Body of pancreas (tissue), 4 donors: ENCODE measurements around the gene NTRK1.

Experiments
- POLR2A ChIP-seq, 3 donors: fragments of 450-650 bp; IDR thresholded peaks; one replicate each; pipeline ENCODE4 v1.6.1; 2016; ENCODE audit warnings: antibody characterized with exemption in 3 of 3, mild to moderate bottlenecking in 2 of 3
- TF ChIP-seq, protein P1 (sequence below), 7 experiments: fragments of 450-650 bp in 4 of 7; fragments of 200-600 bp in 3 of 7; sonication (generic) in 3 of 7; IDR thresholded peaks; one replicate each; pipeline ENCODE4 v1.5.1; 2016 to 2019; ENCODE audit warnings: antibody characterized with exemption in 7 of 7

DNA sequence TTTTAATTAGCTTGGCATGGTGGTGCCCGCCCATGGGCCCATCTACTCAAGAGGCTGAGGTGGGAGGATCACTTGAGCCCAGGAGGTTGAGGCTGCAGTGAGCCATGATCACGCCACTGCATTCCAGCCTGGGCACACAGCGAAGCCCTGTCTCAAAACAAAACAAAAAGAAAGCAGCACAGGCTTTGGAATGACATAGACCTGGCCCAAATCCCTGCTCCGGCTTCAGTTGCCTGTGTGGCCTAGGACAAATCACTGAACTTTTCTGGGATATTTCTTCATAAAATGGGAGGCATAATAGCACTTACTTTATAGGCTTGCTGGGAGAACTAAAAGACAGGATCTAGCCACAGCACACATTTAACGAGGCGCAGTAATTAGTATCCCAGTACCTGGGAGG is 35.3 kb downstream of the NTRK1 start:
- TF ChIP-seq, protein P1, sequence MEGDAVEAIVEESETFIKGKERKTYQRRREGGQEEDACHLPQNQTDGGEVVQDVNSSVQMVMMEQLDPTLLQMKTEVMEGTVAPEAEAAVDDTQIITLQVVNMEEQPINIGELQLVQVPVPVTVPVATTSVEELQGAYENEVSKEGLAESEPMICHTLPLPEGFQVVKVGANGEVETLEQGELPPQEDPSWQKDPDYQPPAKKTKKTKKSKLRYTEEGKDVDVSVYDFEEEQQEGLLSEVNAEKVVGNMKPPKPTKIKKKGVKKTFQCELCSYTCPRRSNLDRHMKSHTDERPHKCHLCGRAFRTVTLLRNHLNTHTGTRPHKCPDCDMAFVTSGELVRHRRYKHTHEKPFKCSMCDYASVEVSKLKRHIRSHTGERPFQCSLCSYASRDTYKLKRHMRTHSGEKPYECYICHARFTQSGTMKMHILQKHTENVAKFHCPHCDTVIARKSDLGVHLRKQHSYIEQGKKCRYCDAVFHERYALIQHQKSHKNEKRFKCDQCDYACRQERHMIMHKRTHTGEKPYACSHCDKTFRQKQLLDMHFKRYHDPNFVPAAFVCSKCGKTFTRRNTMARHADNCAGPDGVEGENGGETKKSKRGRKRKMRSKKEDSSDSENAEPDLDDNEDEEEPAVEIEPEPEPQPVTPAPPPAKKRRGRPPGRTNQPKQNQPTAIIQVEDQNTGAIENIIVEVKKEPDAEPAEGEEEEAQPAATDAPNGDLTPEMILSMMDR (IDR thresholded peaks at IDR 0.05) = no peak
- TF ChIP-seq POLR2A (IDR thresholded peaks at IDR 0.05) = no peak
